Femur (tissue), 1 donor: ENCODE results near the gene SPEF1.
A peak's percentile ranks its signal among the peaks of the same experiment; 100 is the strongest.
"Not testable (repeated sequence)": the region's sequence is repeated elsewhere in the genome, so short reads cannot be mapped to it uniquely, and the experiment has no call there.

ENCODE experiments used
- DNase-seq: peaks from one replicate; pipeline ENCODE4 v3.0.0-alpha.2; 2017

Gene SPEF1

GRCh38 chr20:3804781-3805180, 23.5 kb upstream of the SPEF1 start:
- peak; percentile 19 for DNase-seq

GRCh38 chr20:3804254-3804751, 23.1 kb upstream of the SPEF1 start:
- DNase-seq, result no peak

GRCh38 chr20:3803854-3804253, 22.6 kb upstream of the SPEF1 start:
- peak; percentile 10 for DNase-seq

GRCh38 chr20:3803289-3803688, 22.0 kb upstream of the SPEF1 start:
- peak; percentile 13 for DNase-seq

- no peak for DNase-seq
Measured at GRCh38 chr20:3802524-3803239, 21.4 kb upstream of the SPEF1 start.

GRCh38 chr20:3801846-3802245, 20.6 kb upstream of the SPEF1 start:
- no peak for DNase-seq

GRCh38 chr20:3801299-3801698, 20.1 kb upstream of the SPEF1 start:
- DNase-seq, result no peak

GRCh38 chr20:3800878-3801260, 19.6 kb upstream of the SPEF1 start:
- DNase-seq, result no peak

- peak; percentile 12 for DNase-seq
Measured at GRCh38 chr20:3800256-3800877, 19.1 kb upstream of the SPEF1 start.

GRCh38 chr20:3798908-3799248, 17.6 kb upstream of the SPEF1 start:
- peak; percentile 76 for DNase-seq

- DNase-seq, result no peak
Measured at GRCh38 chr20:3798373-3798768, 17.1 kb upstream of the SPEF1 start.

GRCh38 chr20:3797592-3798372, 16.5 kb upstream of the SPEF1 start:
- no peak for DNase-seq

GRCh38 chr20:3797226-3797545, 15.9 kb upstream of the SPEF1 start:
- no peak for DNase-seq

GRCh38 chr20:3796477-3797225, 15.4 kb upstream of the SPEF1 start:
- no peak for DNase-seq

- peak; percentile 97 for DNase-seq
Measured at GRCh38 chr20:3795511-3796468, 14.5 kb upstream of the SPEF1 start, which contains the start of gene CDC25B. Gene CDC25B (plus strand): TSS chr20:3796310. CDS start chr20:3796532, 222 bp downstream.

GRCh38 chr20:3794701-3795420, 13.6 kb upstream of the SPEF1 start:
- no peak for DNase-seq

GRCh38 chr20:3794168-3794567, 12.9 kb upstream of the SPEF1 start:
- DNase-seq, result not testable (repeated sequence)

- DNase-seq, result not testable (repeated sequence)
Measured at GRCh38 chr20:3789201-3789600, 8.0 kb upstream of the SPEF1 start.

- no peak for DNase-seq
Measured at GRCh38 chr20:3788685-3789155, 7.5 kb upstream of the SPEF1 start.

- no peak for DNase-seq
Measured at GRCh38 chr20:3787324-3788014, 6.2 kb upstream of the SPEF1 start.
